B cell (primary cell): ENCODE data around the gene DHRS4L2. TPM values are rescaled to one million over a fixed set of nuclear protein-coding genes. Genes with fewer than 3 reads are reported as not detected.
"Not testable (repeated sequence)": the region's sequence is repeated elsewhere in the genome, so short reads cannot be mapped to it uniquely, and the experiment has no call there.

ENCODE experiments used
- ATAC-seq: fragments of 200-7000 bp; cut with Tn5 transposase; one replicate; pipeline ENCODE4 v1.10.0; 2021; ENCODE audit warnings: low read depth, mild to moderate bottlenecking, moderate number of reproducible peaks, moderate library complexity
- CTCF ChIA-PET: fragments of 350-600 bp; sonication (Branson Sonifier 250); formaldehyde crosslinking; loops from one replicate; lab custom pipeline; 2021; ENCODE audit warnings: antibody characterized with exemption, inconsistent platforms; lab: Charles Lee
- POLR2A ChIA-PET: fragments of 350-600 bp; sonication (Branson Sonifier 250); formaldehyde crosslinking; loops from one replicate; lab custom pipeline; 2021; ENCODE audit warnings: antibody characterized with exemption; lab: Charles Lee
- DNase-seq: peaks from one replicate; pipeline ENCODE4 v3.0.0; 2013
- H2AFZ ChIP-seq: 2 replicates; pipeline ENCODE4 v1.6.1; 2012; ENCODE audit warnings: mild to moderate bottlenecking, low read depth, low read length; ENCODE audit not compliant: insufficient read depth, poor library complexity, severe bottlenecking
- H3K27ac ChIP-seq, 2 donors: 1 replicate in 1 of 2; 2 replicates in 1 of 2; pipeline ENCODE4 v1.5.1; 2012 to 2013; ENCODE audit warnings: low read length in 2 of 2, mild to moderate bottlenecking in 2 of 2, moderate library complexity in 1 of 2
- H3K27me3 ChIP-seq, 4 experiments: fragments of 200-600 bp in 1 of 4; sonication (generic) in 1 of 4; replicated peaks in 1 of 4; 1 replicate in 2 of 4; 2 replicates in 2 of 4; pipeline versions ENCODE4 v1.6.1 to v1.7.0; 2013 to 2016; ENCODE audit warnings: low read length in 3 of 4, mild to moderate bottlenecking in 2 of 4, mixed read lengths in 1 of 4, moderate library complexity in 1 of 4; ENCODE audit not compliant: insufficient read depth in 4 of 4, control insufficient read depth in 3 of 4; ENCODE audit errors: control extremely low read depth in 1 of 4
- H3K36me3 ChIP-seq, 2 experiments: replicated peaks in 1 of 2; 1 replicate in 1 of 2; 2 replicates in 1 of 2; pipeline versions ENCODE4 v1.6.1 to v1.7.1; 2013; ENCODE audit warnings: low read length in 1 of 2; ENCODE audit not compliant: insufficient read depth in 2 of 2, control insufficient read depth in 1 of 2; ENCODE audit errors: control extremely low read depth in 1 of 2, extremely low read depth in 1 of 2
- H3K4me1 ChIP-seq, 2 donors: fragments of 200-600 bp in 1 of 2; sonication (generic) in 1 of 2; 1 replicate in 1 of 2; 2 replicates in 1 of 2; pipeline versions ENCODE4 v1.5.1 to v1.6.1; 2013 to 2017; ENCODE audit warnings: low read length in 2 of 2; ENCODE audit not compliant: control insufficient read depth in 2 of 2, insufficient read depth in 2 of 2
- H3K4me2 ChIP-seq: replicated peaks from 2 replicates; pipeline ENCODE3; 2012; ENCODE audit warnings: mild to moderate bottlenecking, low read depth, low read length; ENCODE audit not compliant: poor library complexity, severe bottlenecking
- H3K4me3 ChIP-seq, 5 experiments: fragments of 200-600 bp in 1 of 5; sonication (generic) in 1 of 5; 1 replicate in 3 of 5; 2 replicates in 2 of 5; pipeline versions ENCODE4 v1.5.1 to v1.7.0; 2011 to 2016; ENCODE audit warnings: low read length in 4 of 5, mild to moderate bottlenecking in 4 of 5, low read depth in 2 of 5, control low read depth in 1 of 5, moderate library complexity in 1 of 5; ENCODE audit not compliant: insufficient read depth in 1 of 5; ENCODE audit errors: control extremely low read depth in 1 of 5, extremely low read depth in 1 of 5
- H3K79me2 ChIP-seq: fragments of 200-600 bp; sonication (generic); one replicate; pipeline ENCODE4 v1.6.0; 2016; ENCODE audit warnings: low read length; ENCODE audit not compliant: control insufficient read depth, insufficient read depth
- H3K9ac ChIP-seq: fragments of 200-600 bp; sonication (generic); 2 replicates; pipeline ENCODE4 v1.6.1; 2017; ENCODE audit warnings: mild to moderate bottlenecking, low read length, moderate library complexity
- H3K9me3 ChIP-seq, 3 donors: one replicate each; pipeline versions ENCODE4 v1.6.1 to v1.7.1; 2013; ENCODE audit warnings: low read length in 2 of 3; ENCODE audit not compliant: control insufficient read depth in 2 of 3, insufficient read depth in 1 of 3; ENCODE audit errors: control extremely low read depth in 1 of 3
- H4K20me1 ChIP-seq: 2 replicates; pipeline ENCODE4 v1.6.0; 2012; ENCODE audit warnings: mild to moderate bottlenecking, low read length; ENCODE audit not compliant: insufficient read depth, control insufficient read depth, poor library complexity, severe bottlenecking
- H3K27ac Mint-ChIP-seq: one replicate; pipeline ENCODE4 v1.8.0; 2021; ENCODE audit warnings: mixed read lengths
- H3K27me3 Mint-ChIP-seq: one replicate; pipeline ENCODE4 v1.8.0; 2021; ENCODE audit warnings: mixed read lengths
- H3K4me1 Mint-ChIP-seq: one replicate; pipeline ENCODE4 v1.8.0; 2021; ENCODE audit warnings: mixed read lengths
- H3K4me3 Mint-ChIP-seq: one replicate; pipeline ENCODE4 v1.8.0; 2021; ENCODE audit warnings: mixed read lengths
- H3K9me3 Mint-ChIP-seq: one replicate; pipeline ENCODE4 v1.8.0; 2022; ENCODE audit warnings: mixed read lengths; ENCODE audit not compliant: insufficient read depth
- CTCF ChIP-seq: fragments of 200-600 bp; IDR thresholded peaks from one replicate; pipeline ENCODE4 v1.8.0; 2022; ENCODE audit warnings: antibody characterized with exemption, mild to moderate bottlenecking
- EZH2 ChIP-seq: IDR thresholded peaks from 2 replicates; pipeline ENCODE4 v1.6.1; 2012; ENCODE audit warnings: borderline replicate concordance, low read depth, mild to moderate bottlenecking, moderate library complexity, low read length; ENCODE audit not compliant: insufficient read depth, poor library complexity, severe bottlenecking
- WGBS: methylation state at CpG from one replicate; pipeline ENCODE4 v1.1.5; 2013; ENCODE audit warnings: missing lambda C conversion rate; ENCODE audit not compliant: insufficient coverage; 5-methylcytosine and 5-hydroxymethylcytosine counted together
- intact Hi-C: fragments of 100-400 bp; cut with micrococcal nuclease; formaldehyde crosslinking; loops from one replicate; pipeline ENCODE4 v1.10.0; 2022
- polyA plus RNA-seq: library from polyadenylated mRNA; depleted of rRNA; stranded (reverse); fragments of >200 nt; gene quantifications from 2 replicates; pipeline ENCODE4 v1.2.3, GENCODE V29; 2012
- total RNA-seq, 2 donors: library from RNA; stranded (reverse); fragments of 120-200 nt in 1 of 2; gene quantifications; 1 replicate in 1 of 2; 2 replicates in 1 of 2; pipeline versions ENCODE4 v1.2.3 to v1.2.4, GENCODE V29; 2013 to 2022

DHRS4L2 gene
- total and polyA plus RNA-seq, 2 donors (not counting 1 experiment from before 2014, with no cell fraction given): 11.2 to 16.3 TPM

GRCh38 chr14:24036169-24036962 lies 47.6 kb downstream of the DHRS4L2 start:
- Histone ChIP-seq H3K9ac (peak overlapping the region; percentile 84), H4K20me1 (no peaks in the 10 kb centered on the region), H3K4me2 (peak overlapping the region; percentile 78), H3K36me3 (no peaks in the 10 kb centered on the region), H3K79me2 (no peaks in the 10 kb centered on the region), H3K9me3 (peaks cover 2 to 9% (median 5%) of the 10 kb centered on the region in 3 donors), H3K27me3 (no peaks in the 10 kb centered on the region), H3K27ac (peak overlapping the region; percentile 33 to 38), H3K4me1 (peaks cover 0 to 9% of the 10 kb centered on the region in 2 donors), H3K4me3 (peak overlapping the region; percentile 34 to 77 (median 59)), H2AFZ (peak overlapping the region; percentile 92)
- Mint-ChIP-seq H3K4me3 (peak overlapping the region; percentile 98), H3K27ac (peak overlapping the region; percentile 87), H3K27me3 (no peaks in the 10 kb centered on the region), H3K4me1 (peaks cover 10% of the 10 kb centered on the region), H3K9me3 (peaks cover 6% of the 10 kb centered on the region)
- ATAC-seq (peak; percentile 92), DNase-seq (peak; percentile 75)
- CTCF ChIA-PET: interaction anchor here (1.0 kb wide), 2 partner anchors 72 to 405 kb away, joined by 3 to 6 read pairs; no protein-coding TSS in a partner anchor
- POLR2A ChIA-PET: interaction anchor here (0.6 kb wide), 1 partner anchor 1438 kb away, joined by 3 read pairs; the partner anchor contains the start of gene ABHD4
- TF ChIP-seq CTCF (peak; percentile 68), EZH2 (no peak)
- intact Hi-C loops: loop anchor here (1.0 to 10.0 kb wide), 4 partner anchors 22 to 472 kb away; partner anchors contain the start of genes AP1G2 and DHRS4L2
- WGBS: under 1% methylated on average over 50 of the region's 50 CpGs

GRCh38 chr14:24036963-24037657 lies 48.4 kb downstream of the DHRS4L2 start:
- H3K9me3 ChIP-seq, ATAC-seq, POLR2A ChIA-PET, H3K4me1 ChIP-seq, H3K4me1 Mint-ChIP-seq, DNase-seq, H3K9me3 Mint-ChIP-seq, H4K20me1 ChIP-seq, H3K27me3 ChIP-seq, H3K27me3 Mint-ChIP-seq, CTCF ChIA-PET, H3K36me3 ChIP-seq, H3K79me2 ChIP-seq: not testable (repeated sequence)
- H3K4me3 Mint-ChIP-seq: peak overlapping the region; percentile 98
- intact Hi-C loops: loop anchor here (1.0 to 10.0 kb wide), 4 partner anchors 23 to 472 kb away; partner anchors contain the start of genes AP1G2 and DHRS4L2
- H3K27ac Mint-ChIP-seq: peak overlapping the region; percentile 87
- peak overlapping the region in 1 of 2 donors; percentile 38 for H3K27ac ChIP-seq
- peak overlapping the region; percentile 92 for H2AFZ ChIP-seq
- H3K4me3 ChIP-seq: peak overlapping the region in 4 of 5 experiments; percentile 57 to 77 (median 64)
- WGBS: 35% methylated on average over 4 of the region's 10 CpGs
- peak overlapping the region; percentile 84 for H3K9ac ChIP-seq
- H3K4me2 ChIP-seq: peak overlapping the region; percentile 78
